ENCODE results near the gene RFNG. TPM values are rescaled to one million over a fixed set of nuclear protein-coding genes. Genes with fewer than 3 reads are reported as not detected.
A peak's percentile ranks its signal among the peaks of the same experiment; 100 is the strongest.

RFNG gene
- total and polyA plus RNA-seq, 10 of the 15 experiments (the other 5 are each of a cell fraction or from before 2014, with no cell fraction given), result 0.10 to 19.6 (median 6.2) TPM

- no peak for TF ChIP-seq IRF5 (IDR thresholded peaks at IDR 0.05; ENCODE audit: borderline replicate concordance)
Observed at GRCh38 chr17:82035488-82035887, 16.1 kb downstream of the RFNG start (continued).

DNA sequence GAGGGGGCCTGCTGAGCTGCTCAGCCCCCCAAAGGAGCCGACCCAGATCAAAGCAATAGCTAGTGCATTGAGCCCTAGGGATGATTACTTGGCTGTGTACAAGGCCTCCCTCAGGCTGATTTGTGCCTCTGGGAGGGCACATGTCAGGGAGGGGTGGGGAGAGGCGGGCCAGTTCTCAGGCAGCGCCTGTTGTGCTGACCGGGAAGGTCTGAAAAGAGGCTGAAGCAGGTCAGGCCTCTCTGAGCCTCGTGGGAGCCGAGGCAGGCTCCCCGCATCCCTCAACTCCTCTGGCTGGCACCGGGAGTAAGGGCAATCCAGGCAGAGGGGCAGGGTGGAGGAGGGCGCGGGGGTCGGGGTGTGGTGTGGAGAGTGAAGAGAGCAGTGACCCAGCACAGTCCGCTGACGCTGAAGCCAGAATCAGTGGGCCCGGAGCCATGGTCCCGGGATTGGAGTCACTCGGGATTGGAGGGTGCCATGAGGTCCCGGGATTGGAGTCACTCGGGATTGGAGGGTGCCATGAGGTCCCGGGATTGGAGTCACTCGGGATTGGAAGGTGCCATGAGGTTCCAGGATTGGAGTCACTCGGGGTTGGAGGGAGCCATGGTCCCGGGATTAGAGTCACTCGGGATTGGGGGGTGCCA lies 17.1 kb downstream of the RFNG start:
- SMC1A ChIA-PET (ENCODE audit: uncharacterized antibody, unreplicated experiment), result no interaction called here
- Histone ChIP-seq H4K20me1 (ENCODE audit: control insufficient read depth, insufficient read depth) (no peaks in the 10 kb centered on the region), H3K36me3 (ENCODE audit: control insufficient read depth in 2 of 2, insufficient read depth in 2 of 2, low read length in 1 of 2) (no peaks in the 10 kb centered on the region; a peak in 2 of 4 replicates), H3K4me3 (no peak overlapping the region), H3K27ac (ENCODE audit: control insufficient read depth, insufficient read depth) (no peak overlapping the region), H3K79me2 (ENCODE audit: control insufficient read depth, insufficient read depth, low read length) (peaks cover 5% of the 10 kb centered on the region), H3K4me2 (ENCODE audit: control insufficient read depth, insufficient read depth) (no peak overlapping the region), H2AFZ (ENCODE audit: control insufficient read depth, low read depth, low read length) (no peak overlapping the region), H3K9me3 (replicated peaks; ENCODE audit: control insufficient read depth, insufficient read depth, low read length) (no peaks in the 10 kb centered on the region), H3K4me1 (ENCODE audit: control insufficient read depth, insufficient read depth, low read length) (peaks cover 10% of the 10 kb centered on the region), H3K27me3 (replicated peaks in 1 of 2; ENCODE audit: control insufficient read depth in 2 of 2, insufficient read depth in 2 of 2, low read length in 1 of 2) (no peaks in the 10 kb centered on the region), H3K9ac (ENCODE audit: control insufficient read depth, insufficient read depth, low read length) (no peak overlapping the region)
- WGBS (ENCODE audit: insufficient coverage, insufficient replicate concordance, low lambda C conversion rate, missing lambda C conversion rate), result 92% methylated on average over 20 of the region's 23 CpGs
- BruUV-seq (replicated peaks), result no TSS peak
- RAD21 ChIA-PET (ENCODE audit: unreplicated experiment), result interaction anchor here (1.5 kb wide), 1 partner anchor 11 kb away, joined by 3 read pairs; the partner anchor contains the start of genes CENPX and LRRC45
- POLR2A ChIA-PET, result interaction anchor here (0.6 to 0.7 kb wide), 2 partner anchors 67 to 427 kb away, joined by 3 read pairs; no protein-coding TSS in a partner anchor
- ATAC-seq (no peak), DNase-seq (ENCODE audit: low read depth, low spot score) (no peak), FAIRE-seq (no peak)
- CTCF ChIA-PET, result interaction anchor here (1.0 kb wide), 1 partner anchor 13 kb away, joined by 4 read pairs; no protein-coding TSS in a partner anchor
- in situ Hi-C loops (cut with MboI) (loop anchor here (5.0 kb wide), 1 partner anchor 123 kb away; no protein-coding TSS in a partner anchor), intact Hi-C loops (cut with micrococcal nuclease; ENCODE audit: unreplicated experiment) (loop anchor here (5.0 kb wide), 1 partner anchor 63 kb away; the partner anchor contains the start of gene FASN)
- TF ChIP-seq POLR2AphosphoS5 (IDR thresholded peaks at IDR 0.05; ENCODE audit: low read length) (0 out of 2 replicates have a peak, but pooled peaks have one; percentile 23), ZBED1 (IDR thresholded peaks at IDR 0.05; ENCODE audit: borderline replicate concordance) (no peak), FOXM1 (IDR thresholded peaks at IDR 0.05; ENCODE audit: low read depth, low read length) (no peak), RUNX3 (IDR thresholded peaks at IDR 0.05; ENCODE audit: low read length) (no peak), POLR2A (IDR thresholded peaks at IDR 0.05; ENCODE audit: low read depth, low read length) (peak; percentile 41; the same call in 1 of the 2 replicates), PBX3 (IDR thresholded peaks at IDR 0.05; ENCODE audit: insufficient replicate concordance, low read depth, low read length) (no peak), EGR1 (IDR thresholded peaks at IDR 0.05; ENCODE audit: borderline replicate concordance in 1 of 2, low read depth in 2 of 2, low read length in 2 of 2) (no peak), ATF7 (IDR thresholded peaks at IDR 0.05; ENCODE audit: low read depth) (no peak), ZZZ3 (IDR thresholded peaks at IDR 0.05; ENCODE audit: control insufficient read depth, insufficient read length, low read depth) (no peak), RAD21 (IDR thresholded peaks at IDR 0.05; ENCODE audit: insufficient read depth, low read depth, low read length) (no peak)
